Measurements from ENCODE around the gene RAB11B.

DNA sequence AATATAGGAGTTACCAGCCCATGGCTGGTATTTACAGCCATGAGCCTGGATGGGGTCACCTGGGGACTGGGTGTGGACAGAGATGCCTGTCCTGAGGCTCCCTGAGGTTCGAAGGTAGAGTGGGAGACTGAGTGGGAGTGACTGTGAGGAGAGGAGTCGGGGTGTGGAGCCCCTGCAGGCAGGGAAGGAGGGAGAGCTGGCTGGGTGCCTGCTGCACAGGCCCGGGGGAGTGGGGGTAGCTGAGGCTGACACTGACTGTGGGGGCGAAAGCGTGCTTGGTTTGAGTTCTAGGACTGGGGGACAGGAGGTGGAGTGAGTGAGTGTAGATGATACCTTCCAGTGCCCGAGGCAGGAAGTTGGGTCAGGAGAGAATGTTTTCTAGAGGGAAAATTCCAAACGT is 7.1 kb downstream of the RAB11B start:
- TF ChIP-seq EZH2 (IDR thresholded peaks at IDR 0.05; ENCODE audit: low read length, missing control alignments): no peak
- TF ChIP-seq, protein P1, sequence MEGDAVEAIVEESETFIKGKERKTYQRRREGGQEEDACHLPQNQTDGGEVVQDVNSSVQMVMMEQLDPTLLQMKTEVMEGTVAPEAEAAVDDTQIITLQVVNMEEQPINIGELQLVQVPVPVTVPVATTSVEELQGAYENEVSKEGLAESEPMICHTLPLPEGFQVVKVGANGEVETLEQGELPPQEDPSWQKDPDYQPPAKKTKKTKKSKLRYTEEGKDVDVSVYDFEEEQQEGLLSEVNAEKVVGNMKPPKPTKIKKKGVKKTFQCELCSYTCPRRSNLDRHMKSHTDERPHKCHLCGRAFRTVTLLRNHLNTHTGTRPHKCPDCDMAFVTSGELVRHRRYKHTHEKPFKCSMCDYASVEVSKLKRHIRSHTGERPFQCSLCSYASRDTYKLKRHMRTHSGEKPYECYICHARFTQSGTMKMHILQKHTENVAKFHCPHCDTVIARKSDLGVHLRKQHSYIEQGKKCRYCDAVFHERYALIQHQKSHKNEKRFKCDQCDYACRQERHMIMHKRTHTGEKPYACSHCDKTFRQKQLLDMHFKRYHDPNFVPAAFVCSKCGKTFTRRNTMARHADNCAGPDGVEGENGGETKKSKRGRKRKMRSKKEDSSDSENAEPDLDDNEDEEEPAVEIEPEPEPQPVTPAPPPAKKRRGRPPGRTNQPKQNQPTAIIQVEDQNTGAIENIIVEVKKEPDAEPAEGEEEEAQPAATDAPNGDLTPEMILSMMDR (conservative IDR thresholded peaks at IDR 0.05 in 1 of 2, IDR thresholded peaks at IDR 0.05 in 1 of 2; ENCODE audit: low read depth in 1 of 2, low read length in 2 of 2): no peak

Data from fibroblast of lung (primary cell).